SK-N-SH treated with all-trans-retinoic acid at 6 μM for 48 hours (cell line): ENCODE results near the gene TMEM141.

Experiments
- POU6F1 ChIP-seq: fragments of 250-450 bp; sonication (Bioruptor Pico); IDR thresholded peaks from 2 replicates; pipeline ENCODE4 v1.8.0; 2021; ENCODE audit warnings: low read depth, mild to moderate bottlenecking, moderate library complexity, borderline replicate concordance
- TCF4 ChIP-seq: fragments of 250-450 bp; sonication (Bioruptor Pico); IDR thresholded peaks from 2 replicates; pipeline ENCODE4 v1.8.0; 2021; ENCODE audit warnings: mild to moderate bottlenecking, moderate library complexity, borderline replicate concordance
- TOX ChIP-seq: fragments of 250-450 bp; sonication (Bioruptor Pico); IDR thresholded peaks from 2 replicates; pipeline ENCODE4 v1.8.0; 2021; ENCODE audit warnings: mild to moderate bottlenecking, moderate library complexity, borderline replicate concordance
- ZNF565 ChIP-seq: fragments of 450-650 bp; formaldehyde crosslinking; conservative IDR thresholded peaks from 2 replicates; pipeline ENCODE4 v1.5.0; 2020; ENCODE audit warnings: low read depth, mild to moderate bottlenecking, moderate library complexity

DNA sequence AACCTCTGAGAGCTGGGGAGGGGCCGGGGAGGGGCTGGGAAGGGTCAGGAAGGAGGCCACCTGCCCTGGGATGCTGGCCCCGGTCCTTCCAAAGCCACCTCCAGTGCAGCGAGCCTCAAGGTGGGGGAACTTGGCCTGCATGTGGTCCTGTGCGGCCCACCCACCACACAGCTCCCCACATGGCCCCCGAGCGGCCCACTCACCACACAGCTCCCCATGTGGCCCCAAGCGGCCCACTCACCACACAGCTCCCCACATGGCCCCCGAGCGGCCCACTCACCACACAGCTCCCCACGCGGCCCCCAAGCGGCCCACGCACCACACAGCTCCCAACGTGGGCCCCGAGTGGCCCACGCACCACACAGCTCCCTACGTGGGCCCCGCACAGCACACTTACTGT, 46.4 kb upstream of the TMEM141 start:
- TF ChIP-seq POU6F1 (CRISPR knock-in tag) = no peak
- TF ChIP-seq ZNF565 (CRISPR knock-in tag) = no peak
- no peak for TF ChIP-seq TCF4
- TF ChIP-seq TOX (CRISPR knock-in tag) = no peak
